Mammary epithelial cell (primary cell): Measurements from ENCODE around the gene BLOC1S4.

Experiments
- EZH2 ChIP-seq: IDR thresholded peaks from 2 replicates; pipeline ENCODE4 v1.6.1; 2012; ENCODE audit warnings: low read length, inconsistent platforms, borderline replicate concordance
- TF ChIP-seq, protein P1 (sequence below), 2 donors: IDR thresholded peaks in 1 of 2; conservative IDR thresholded peaks in 1 of 2; 2 replicates each; pipeline ENCODE4 v1.5.1; 2011 to 2012; ENCODE audit warnings: inconsistent platforms in 2 of 2, low read length in 2 of 2, mild to moderate bottlenecking in 2 of 2, control low read depth in 1 of 2, low read depth in 1 of 2; ENCODE audit not compliant: insufficient read depth in 1 of 2; ENCODE audit errors: extremely low read depth in 1 of 2

DNA sequence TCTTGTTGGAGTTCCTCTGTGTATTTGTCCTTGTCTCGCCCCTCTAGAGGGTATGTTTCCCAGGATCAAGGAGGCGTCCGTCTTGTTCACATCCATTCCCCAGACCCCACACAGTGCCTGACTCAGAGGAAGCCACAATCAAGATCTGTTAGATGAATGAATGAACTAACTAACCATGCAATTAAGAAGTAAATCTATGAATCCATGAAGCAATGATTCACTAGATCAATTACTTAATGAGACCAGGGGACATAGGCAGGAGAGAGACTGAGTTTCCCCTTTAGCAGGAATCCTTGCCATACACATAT lies 11.9 kb downstream of the BLOC1S4 start:
- TF ChIP-seq, protein P1, sequence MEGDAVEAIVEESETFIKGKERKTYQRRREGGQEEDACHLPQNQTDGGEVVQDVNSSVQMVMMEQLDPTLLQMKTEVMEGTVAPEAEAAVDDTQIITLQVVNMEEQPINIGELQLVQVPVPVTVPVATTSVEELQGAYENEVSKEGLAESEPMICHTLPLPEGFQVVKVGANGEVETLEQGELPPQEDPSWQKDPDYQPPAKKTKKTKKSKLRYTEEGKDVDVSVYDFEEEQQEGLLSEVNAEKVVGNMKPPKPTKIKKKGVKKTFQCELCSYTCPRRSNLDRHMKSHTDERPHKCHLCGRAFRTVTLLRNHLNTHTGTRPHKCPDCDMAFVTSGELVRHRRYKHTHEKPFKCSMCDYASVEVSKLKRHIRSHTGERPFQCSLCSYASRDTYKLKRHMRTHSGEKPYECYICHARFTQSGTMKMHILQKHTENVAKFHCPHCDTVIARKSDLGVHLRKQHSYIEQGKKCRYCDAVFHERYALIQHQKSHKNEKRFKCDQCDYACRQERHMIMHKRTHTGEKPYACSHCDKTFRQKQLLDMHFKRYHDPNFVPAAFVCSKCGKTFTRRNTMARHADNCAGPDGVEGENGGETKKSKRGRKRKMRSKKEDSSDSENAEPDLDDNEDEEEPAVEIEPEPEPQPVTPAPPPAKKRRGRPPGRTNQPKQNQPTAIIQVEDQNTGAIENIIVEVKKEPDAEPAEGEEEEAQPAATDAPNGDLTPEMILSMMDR (conservative IDR thresholded peaks at IDR 0.05 in 1 of 2, IDR thresholded peaks at IDR 0.05 in 1 of 2; ENCODE audit: extremely low read depth in 1 of 2, insufficient read depth in 1 of 2, low read depth in 1 of 2, low read length in 2 of 2), result no peak
- TF ChIP-seq EZH2, result no peak
